PC-3 (cell line): ENCODE data around the gene TAS2R10. TPM values are rescaled to one million over a fixed set of nuclear protein-coding genes. Genes with fewer than 3 reads are reported as not detected.

Experiments
- ATAC-seq: fragments of 200-7000 bp; cut with Tn5 transposase; 2 replicates; pipeline ENCODE4 v1.9.1; 2020; ENCODE audit warnings: mild to moderate bottlenecking, moderate library complexity
- BruUV-seq: library from RNA; stranded (reverse); fragments of 400-500 nt; replicated peaks from 2 replicates; lab custom pipeline; 2021; lab: Mats Ljungman, UMichigan
- CTCF ChIA-PET: fragments of 300-600 bp; sonication (Branson Sonifier 250); formaldehyde crosslinking; loops from one replicate; lab custom pipeline; 2022; ENCODE audit warnings: antibody characterized with exemption; lab: Charles Lee
- POLR2A ChIA-PET: fragments of 300-600 bp; sonication (Branson Sonifier 250); formaldehyde crosslinking; loops from one replicate; lab custom pipeline; 2022; ENCODE audit warnings: antibody characterized with exemption; ENCODE audit not compliant: unreplicated experiment; lab: Charles Lee
- DNase-seq: peaks from one replicate; pipeline ENCODE4 v3.0.0-alpha.2; 2015
- H2AFZ ChIP-seq: fragments of 300-600 bp; sonication (generic); 2 replicates; pipeline ENCODE4 v1.6.0; 2016; ENCODE audit warnings: antibody characterized with exemption, low read length
- H3F3A ChIP-seq: fragments of 300-600 bp; sonication (generic); one replicate; pipeline ENCODE4 v1.6.0; 2017; ENCODE audit warnings: antibody characterized with exemption, low read length, control low read depth, mild to moderate bottlenecking; ENCODE audit not compliant: unreplicated experiment
- H3K27ac ChIP-seq: fragments of 300-600 bp; sonication (generic); 2 replicates; pipeline ENCODE4 v1.5.1; 2016; ENCODE audit warnings: mild to moderate bottlenecking, low read length
- H3K27me3 ChIP-seq: fragments of 300-600 bp; sonication (generic); 2 replicates; pipeline ENCODE4 v1.6.1; 2016; ENCODE audit warnings: low read length, mixed read lengths
- H3K36me3 ChIP-seq: fragments of 300-600 bp; sonication (generic); 2 replicates; pipeline ENCODE4 v1.6.1; 2016; ENCODE audit warnings: low read depth, mixed run types, low read length, mixed read lengths
- H3K4me1 ChIP-seq: fragments of 300-600 bp; sonication (generic); 2 replicates; pipeline ENCODE4 v1.5.1; 2016; ENCODE audit warnings: low read length; ENCODE audit not compliant: insufficient read depth
- H3K4me2 ChIP-seq: fragments of 300-600 bp; sonication (generic); 2 replicates; pipeline ENCODE4 v1.6.0; 2016; ENCODE audit warnings: low read length
- H3K4me3 ChIP-seq: fragments of 300-600 bp; sonication (generic); 2 replicates; pipeline ENCODE4 v1.5.1; 2016; ENCODE audit warnings: mild to moderate bottlenecking, low read length, mixed read lengths
- H3K79me2 ChIP-seq: fragments of 300-600 bp; sonication (generic); 2 replicates; pipeline ENCODE4 v1.6.1; 2017; ENCODE audit warnings: low read length, mixed read lengths
- H3K9ac ChIP-seq: fragments of 300-600 bp; sonication (generic); 2 replicates; pipeline ENCODE4 v1.6.0; 2016; ENCODE audit warnings: mild to moderate bottlenecking, low read length
- H3K9me2 ChIP-seq: fragments of 300-600 bp; sonication (generic); replicated peaks from 2 replicates; pipeline ENCODE4 v1.6.1; 2016; ENCODE audit warnings: mixed run types, low read length, mixed read lengths
- H3K9me3 ChIP-seq: fragments of 300-600 bp; sonication (generic); 2 replicates; pipeline ENCODE4 v1.6.1; 2016; ENCODE audit warnings: low read length, mixed read lengths
- H4K20me1 ChIP-seq: fragments of 300-600 bp; sonication (generic); 2 replicates; pipeline ENCODE4 v1.6.1; 2016; ENCODE audit warnings: low read length, mixed read lengths
- CTCF ChIP-seq: fragments of 300-600 bp; sonication (generic); conservative IDR thresholded peaks from 2 replicates; pipeline ENCODE4 v1.5.1; 2017; ENCODE audit warnings: antibody characterized with exemption, low read depth, mild to moderate bottlenecking, low read length
- EZH2 ChIP-seq: fragments of 300-600 bp; sonication (generic); IDR thresholded peaks from one replicate; pipeline ENCODE4 v1.6.1; 2017; ENCODE audit warnings: antibody characterized with exemption, mild to moderate bottlenecking, low read length; ENCODE audit not compliant: unreplicated experiment
- EZH2phosphoT487 ChIP-seq: fragments of 300-600 bp; sonication (generic); IDR thresholded peaks from 2 replicates; pipeline ENCODE4 v1.6.1; 2018; ENCODE audit warnings: mild to moderate bottlenecking, antibody characterized with exemption, low read length, borderline replicate concordance
- intact Hi-C: fragments of 100-400 bp; cut with micrococcal nuclease; formaldehyde crosslinking; loops from 2 replicates; pipeline ENCODE4 v1.9.0; 2023
- total RNA-seq: library from RNA; depleted of rRNA; stranded (reverse); fragments of >200 nt; gene quantifications from 2 replicates; pipeline ENCODE4 v1.2.3, GENCODE V29; 2014

TAS2R10 gene
- total RNA-seq, 1 experiment from 2014 or later: 0.44 TPM

DNA sequence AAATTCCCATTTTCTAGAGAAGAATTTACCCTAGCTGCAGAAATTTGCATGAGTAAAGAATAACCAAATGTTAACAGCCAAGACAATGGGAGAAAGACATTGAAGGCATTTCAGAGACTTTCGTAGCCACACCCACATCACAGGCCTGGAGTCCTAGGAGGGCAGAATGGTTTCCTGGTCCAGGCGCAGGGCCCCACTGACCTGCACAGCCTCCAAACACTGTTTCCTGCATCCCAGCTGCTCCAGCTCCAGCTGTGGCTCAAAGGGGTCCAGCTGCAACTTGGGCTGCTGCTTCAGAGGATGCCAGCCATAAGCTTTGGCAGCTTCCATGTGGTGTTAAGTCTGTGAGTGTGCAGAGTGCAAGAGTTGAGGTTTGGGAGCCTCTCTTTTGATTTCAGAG lies 29.6 kb upstream of the TAS2R10 start:
- Histone ChIP-seq H4K20me1 (no peaks in the 10 kb centered on the region), H2AFZ (no peak overlapping the region), H3F3A (no peaks in the 10 kb centered on the region), H3K27ac (no peak overlapping the region), H3K36me3 (no peaks in the 10 kb centered on the region; the same call in 1 of the 2 replicates), H3K9ac (no peak overlapping the region), H3K9me2 (no peaks in the 10 kb centered on the region), H3K79me2 (no peaks in the 10 kb centered on the region), H3K4me2 (no peak overlapping the region), H3K4me1 (peaks cover 11% of the 10 kb centered on the region), H3K9me3 (peaks cover 4% of the 10 kb centered on the region; the same call in 1 of the 2 replicates), H3K4me3 (no peak overlapping the region), H3K27me3 (no peaks in the 10 kb centered on the region)
- TF ChIP-seq EZH2phosphoT487 (no peak), EZH2 (no peak), CTCF (no peak)
- ChIA-PET CTCF (no interaction called here), POLR2A (no interaction called here)
- ATAC-seq (no peak), DNase-seq (no peak)
- intact Hi-C loops: no loop called here
- BruUV-seq: no TSS peak

DNA sequence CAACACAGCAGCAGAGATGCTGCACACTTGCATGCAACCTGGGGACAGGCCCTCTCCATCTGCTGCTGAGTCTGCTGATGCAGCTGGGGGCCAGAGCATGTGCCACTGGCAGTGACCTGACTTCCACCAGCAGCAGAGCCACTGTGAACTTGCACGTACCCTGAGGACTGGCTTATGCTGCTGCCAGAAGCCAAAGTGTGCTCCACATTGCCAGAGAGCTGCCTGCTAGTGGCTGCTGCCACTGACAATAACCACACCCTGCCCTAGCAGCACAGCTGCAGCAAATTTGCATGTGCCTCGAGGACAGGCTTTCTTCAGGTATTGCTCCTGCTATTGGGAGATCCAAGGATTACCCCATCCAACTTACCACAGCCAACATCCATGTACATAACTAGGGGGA lies 27.6 kb upstream of the TAS2R10 start:
- intact Hi-C loops: no loop called here
- Histone ChIP-seq H3K27me3 (no peaks in the 10 kb centered on the region), H3K9me3 (peaks cover 4% of the 10 kb centered on the region; the same call in 1 of the 2 replicates), H3K36me3 (no peaks in the 10 kb centered on the region; the same call in 1 of the 2 replicates), H2AFZ (no peak overlapping the region), H3K4me2 (no peak overlapping the region), H4K20me1 (no peaks in the 10 kb centered on the region), H3K4me1 (peaks cover 27% of the 10 kb centered on the region), H3K4me3 (no peak overlapping the region), H3K9me2 (no peaks in the 10 kb centered on the region), H3K27ac (no peak overlapping the region), H3K79me2 (no peaks in the 10 kb centered on the region), H3K9ac (no peak overlapping the region), H3F3A (no peaks in the 10 kb centered on the region)
- no peak for ATAC-seq
- TF ChIP-seq EZH2 (no peak), EZH2phosphoT487 (no peak), CTCF (no peak)
- ChIA-PET POLR2A (no interaction called here), CTCF (no interaction called here)
- no peak for DNase-seq
- no TSS peak for BruUV-seq

GRCh38 chr12:10851243-10851858 lies 25.2 kb upstream of the TAS2R10 start:
- no peaks in the 10 kb centered on the region for H3K79me2 ChIP-seq
- ATAC-seq (no peak), DNase-seq (peak; percentile 7)
- H3K4me3 ChIP-seq: no peak overlapping the region
- no peaks in the 10 kb centered on the region for H3F3A ChIP-seq
- H3K9me2 ChIP-seq: no peaks in the 10 kb centered on the region
- no TSS peak for BruUV-seq
- H3K27me3 ChIP-seq: no peaks in the 10 kb centered on the region
- H4K20me1 ChIP-seq: no peaks in the 10 kb centered on the region
- H3K27ac ChIP-seq: peak overlapping the region; percentile 82; the same call in 1 of the 2 replicates
- no peaks in the 10 kb centered on the region for H3K9me3 ChIP-seq
- CTCF ChIA-PET: no interaction called here
- POLR2A ChIA-PET: no interaction called here
- H3K36me3 ChIP-seq: no peaks in the 10 kb centered on the region; the same call in 1 of the 2 replicates
- H2AFZ ChIP-seq: no peak overlapping the region
- no peak overlapping the region for H3K9ac ChIP-seq
- TF ChIP-seq EZH2: no peak
- no peak for TF ChIP-seq CTCF
- TF ChIP-seq EZH2phosphoT487: no peak
- H3K4me2 ChIP-seq: no peak overlapping the region
- intact Hi-C loops: no loop called here
- H3K4me1 ChIP-seq: peaks cover 30% of the 10 kb centered on the region
